Liver (tissue), 9 donors: ENCODE data around the gene EXOSC3. TPM values are rescaled to one million over a fixed set of nuclear protein-coding genes. Genes with fewer than 3 reads are reported as not detected.
"Not testable (repeated sequence)": the region's sequence is repeated elsewhere in the genome, so short reads cannot be mapped to it uniquely, and the experiment has no call there.

ENCODE experiments used
- DNase-seq: peaks from one replicate; pipeline ENCODE4 v3.0.0-alpha.2; 2017; ENCODE audit warnings: low spot score
- H3K27ac ChIP-seq, 2 donors: one replicate each; pipeline ENCODE4 v1.7.0; 2013; ENCODE audit warnings: inconsistent platforms in 2 of 2, low read length in 2 of 2, control low read depth in 1 of 2, low read depth in 1 of 2, mild to moderate bottlenecking in 1 of 2
- H3K27me3 ChIP-seq, 4 donors: one replicate each; pipeline versions ENCODE4 v1.6.1 to v1.7.0; 2013; ENCODE audit warnings: low read length in 3 of 4, inconsistent platforms in 1 of 4, mild to moderate bottlenecking in 1 of 4, moderate library complexity in 1 of 4; ENCODE audit not compliant: control insufficient read depth in 4 of 4, insufficient read depth in 4 of 4
- H3K36me3 ChIP-seq, 4 donors: one replicate each; pipeline versions ENCODE4 v1.6.1 to v1.7.0; 2013; ENCODE audit warnings: low read length in 3 of 4, mild to moderate bottlenecking in 3 of 4, low read depth in 1 of 4, moderate library complexity in 1 of 4; ENCODE audit not compliant: control insufficient read depth in 4 of 4, insufficient read depth in 3 of 4
- H3K4me1 ChIP-seq, 4 donors: one replicate each; pipeline versions ENCODE4 v1.6.1 to v1.7.0; 2013; ENCODE audit warnings: low read length in 3 of 4, mild to moderate bottlenecking in 3 of 4, moderate library complexity in 1 of 4; ENCODE audit not compliant: control insufficient read depth in 4 of 4, insufficient read depth in 4 of 4
- H3K4me3 ChIP-seq, 3 donors: one replicate each; pipeline versions ENCODE4 v1.6.1 to v1.7.0; 2013; ENCODE audit warnings: low read length in 3 of 3, control low read depth in 1 of 3, low read depth in 1 of 3, mild to moderate bottlenecking in 1 of 3
- H3K9ac ChIP-seq, 2 donors: one replicate each; pipeline ENCODE4 v1.7.0; 2013; ENCODE audit warnings: low read length in 2 of 2, mild to moderate bottlenecking in 2 of 2, moderate library complexity in 2 of 2, control low read depth in 1 of 2, low read depth in 1 of 2
- H3K9me3 ChIP-seq, 4 donors: one replicate each; pipeline versions ENCODE4 v1.6.1 to v1.7.0; 2013; ENCODE audit warnings: low read length in 3 of 4; ENCODE audit not compliant: control insufficient read depth in 4 of 4
- EGR1 ChIP-seq, 2 donors: IDR thresholded peaks; 2 replicates each; pipeline ENCODE4 v1.6.1; 2016 to 2018; ENCODE audit warnings: antibody characterized with exemption in 2 of 2, low read depth in 2 of 2
- FOXA1 ChIP-seq: IDR thresholded peaks from 2 replicates; pipeline ENCODE4 v1.6.1; 2016; ENCODE audit warnings: antibody characterized with exemption
- FOXA2 ChIP-seq: IDR thresholded peaks from 2 replicates; pipeline ENCODE4 v1.6.1; 2016; ENCODE audit warnings: antibody characterized with exemption
- GABPA ChIP-seq, 2 donors: IDR thresholded peaks in 1 of 2; conservative IDR thresholded peaks in 1 of 2; 2 replicates each; pipeline ENCODE4 v1.6.1; 2016; ENCODE audit warnings: antibody characterized with exemption in 2 of 2, mild to moderate bottlenecking in 1 of 2, moderate library complexity in 1 of 2
- HNF4G ChIP-seq: IDR thresholded peaks from 2 replicates; pipeline ENCODE4 v1.6.1; 2016; ENCODE audit warnings: antibody characterized with exemption
- JUND ChIP-seq, 2 donors: IDR thresholded peaks; 2 replicates each; pipeline ENCODE4 v1.6.1; 2016; ENCODE audit warnings: antibody characterized with exemption in 2 of 2
- NR2F2 ChIP-seq: IDR thresholded peaks from 2 replicates; pipeline ENCODE4 v1.6.1; 2016; ENCODE audit warnings: antibody characterized with exemption
- RAD21 ChIP-seq, 2 donors: IDR thresholded peaks; 2 replicates each; pipeline ENCODE4 v1.6.1; 2016; ENCODE audit warnings: antibody characterized with exemption in 2 of 2, mild to moderate bottlenecking in 2 of 2
- RXRA ChIP-seq, 2 donors: IDR thresholded peaks; 2 replicates each; pipeline ENCODE4 v1.6.1; 2017 to 2018; ENCODE audit warnings: antibody characterized with exemption in 2 of 2, mild to moderate bottlenecking in 1 of 2
- SP1 ChIP-seq: IDR thresholded peaks from 2 replicates; pipeline ENCODE4 v1.6.1; 2018; ENCODE audit warnings: antibody characterized with exemption, mild to moderate bottlenecking
- TAF1 ChIP-seq: conservative IDR thresholded peaks from 2 replicates; pipeline ENCODE4 v1.6.1; 2016; ENCODE audit warnings: antibody characterized with exemption, mild to moderate bottlenecking
- YY1 ChIP-seq: IDR thresholded peaks from 2 replicates; pipeline ENCODE4 v1.6.1; 2016; ENCODE audit warnings: antibody characterized with exemption, mild to moderate bottlenecking
- WGBS: extraction: QIAGEN DNeasy Blood & Tissue Kit; methylation state at CpG from one replicate; pipeline ENCODE4 v1.1.7; 2013; 5-methylcytosine and 5-hydroxymethylcytosine counted together
- polyA plus RNA-seq, 2 donors: library from polyadenylated mRNA; stranded (reverse) in 1 of 2; unstranded in 1 of 2; fragments of 200-250 nt in 1 of 2; fragments of >200 nt in 1 of 2; fragmentation: Nextera tagmentation in 1 of 2; extraction: Ambion mirVana in 1 of 2; gene quantifications; one replicate each; pipeline versions ENCODE4 v1.2.1 to v1.2.3, GENCODE V29; 2013 to 2015
- total RNA-seq, 2 donors: library from RNA; depleted of rRNA; stranded (reverse); fragments of >200 nt; gene quantifications; one replicate each; pipeline ENCODE4 v1.2.3, GENCODE V29; 2014
- TF ChIP-seq, protein P1 (sequence below): IDR thresholded peaks from 2 replicates; pipeline ENCODE4 v1.6.1; 2016; ENCODE audit warnings: antibody characterized with exemption
- TF ChIP-seq, protein P2 (sequence below): IDR thresholded peaks from 2 replicates; pipeline ENCODE4 v1.6.1; 2016; ENCODE audit warnings: antibody characterized with exemption
- TF ChIP-seq, protein P3 (sequence below): IDR thresholded peaks from 2 replicates; pipeline ENCODE4 v1.6.1; 2016; ENCODE audit warnings: antibody characterized with exemption
- TF ChIP-seq, protein P4 (sequence below): fragments of 150-350 bp; IDR thresholded peaks from 2 replicates; pipeline ENCODE4 v1.5.1; 2017; ENCODE audit warnings: improper control_type of control experiment, low read depth, low read length; ENCODE audit not compliant: missing input control
- TF ChIP-seq, protein P5 (sequence below): IDR thresholded peaks from 2 replicates; pipeline ENCODE4 v1.6.1; 2016; ENCODE audit warnings: antibody characterized with exemption, mild to moderate bottlenecking
- donor health status: healthy.
- donor health status: healthy.
- donor health status: healthy.
- donor health status: healthy.
- donor health status: healthy.

Gene EXOSC3
- total and polyA plus RNA-seq, 4 donors = 16.2 to 27.7 (median 19.6) TPM

DNA sequence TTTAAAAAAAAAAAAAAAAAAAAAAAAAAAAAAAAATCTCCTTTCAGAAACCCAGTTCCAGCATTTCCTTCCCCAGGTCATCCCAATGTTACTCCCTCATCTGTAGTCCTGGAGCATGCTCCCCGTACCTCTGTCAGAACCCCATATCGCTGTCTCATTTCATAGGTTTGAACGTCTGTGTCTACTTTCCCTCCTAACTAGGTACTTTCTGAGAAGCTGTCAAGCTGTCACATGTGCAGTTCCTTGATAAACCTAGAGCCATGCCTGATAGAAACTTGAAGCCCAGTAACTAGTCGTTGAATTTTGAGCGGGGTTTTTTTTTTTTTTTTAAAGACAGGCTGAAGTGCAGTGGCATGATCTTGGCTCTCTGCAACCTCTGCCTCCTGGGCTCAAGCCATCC is 15.6 kb downstream of the EXOSC3 start:
- TF ChIP-seq FOXA1 = no peak
- no peak for TF ChIP-seq RAD21 (IDR thresholded peaks at IDR 0.05)
- no peak for TF ChIP-seq GABPA (IDR thresholded peaks at IDR 0.05 in 1 of 2, conservative IDR thresholded peaks at IDR 0.05 in 1 of 2)
- TF ChIP-seq, protein P1, sequence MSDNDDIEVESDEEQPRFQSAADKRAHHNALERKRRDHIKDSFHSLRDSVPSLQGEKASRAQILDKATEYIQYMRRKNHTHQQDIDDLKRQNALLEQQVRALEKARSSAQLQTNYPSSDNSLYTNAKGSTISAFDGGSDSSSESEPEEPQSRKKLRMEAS = no peak
- TF ChIP-seq, protein P2, sequence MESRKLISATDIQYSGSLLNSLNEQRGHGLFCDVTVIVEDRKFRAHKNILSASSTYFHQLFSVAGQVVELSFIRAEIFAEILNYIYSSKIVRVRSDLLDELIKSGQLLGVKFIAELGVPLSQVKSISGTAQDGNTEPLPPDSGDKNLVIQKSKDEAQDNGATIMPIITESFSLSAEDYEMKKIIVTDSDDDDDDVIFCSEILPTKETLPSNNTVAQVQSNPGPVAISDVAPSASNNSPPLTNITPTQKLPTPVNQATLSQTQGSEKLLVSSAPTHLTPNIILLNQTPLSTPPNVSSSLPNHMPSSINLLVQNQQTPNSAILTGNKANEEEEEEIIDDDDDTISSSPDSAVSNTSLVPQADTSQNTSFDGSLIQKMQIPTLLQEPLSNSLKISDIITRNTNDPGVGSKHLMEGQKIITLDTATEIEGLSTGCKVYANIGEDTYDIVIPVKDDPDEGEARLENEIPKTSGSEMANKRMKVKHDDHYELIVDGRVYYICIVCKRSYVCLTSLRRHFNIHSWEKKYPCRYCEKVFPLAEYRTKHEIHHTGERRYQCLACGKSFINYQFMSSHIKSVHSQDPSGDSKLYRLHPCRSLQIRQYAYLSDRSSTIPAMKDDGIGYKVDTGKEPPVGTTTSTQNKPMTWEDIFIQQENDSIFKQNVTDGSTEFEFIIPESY = no peak
- TF ChIP-seq EGR1 (IDR thresholded peaks at IDR 0.05; ENCODE audit: low read depth in 2 of 2) = no peak
- TF ChIP-seq SP1 = no peak
- no peak for TF ChIP-seq RXRA (IDR thresholded peaks at IDR 0.05)
- no peak for TF ChIP-seq NR2F2
- TF ChIP-seq, protein P3, sequence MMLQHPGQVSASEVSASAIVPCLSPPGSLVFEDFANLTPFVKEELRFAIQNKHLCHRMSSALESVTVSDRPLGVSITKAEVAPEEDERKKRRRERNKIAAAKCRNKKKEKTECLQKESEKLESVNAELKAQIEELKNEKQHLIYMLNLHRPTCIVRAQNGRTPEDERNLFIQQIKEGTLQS = no peak
- TF ChIP-seq, protein P4, sequence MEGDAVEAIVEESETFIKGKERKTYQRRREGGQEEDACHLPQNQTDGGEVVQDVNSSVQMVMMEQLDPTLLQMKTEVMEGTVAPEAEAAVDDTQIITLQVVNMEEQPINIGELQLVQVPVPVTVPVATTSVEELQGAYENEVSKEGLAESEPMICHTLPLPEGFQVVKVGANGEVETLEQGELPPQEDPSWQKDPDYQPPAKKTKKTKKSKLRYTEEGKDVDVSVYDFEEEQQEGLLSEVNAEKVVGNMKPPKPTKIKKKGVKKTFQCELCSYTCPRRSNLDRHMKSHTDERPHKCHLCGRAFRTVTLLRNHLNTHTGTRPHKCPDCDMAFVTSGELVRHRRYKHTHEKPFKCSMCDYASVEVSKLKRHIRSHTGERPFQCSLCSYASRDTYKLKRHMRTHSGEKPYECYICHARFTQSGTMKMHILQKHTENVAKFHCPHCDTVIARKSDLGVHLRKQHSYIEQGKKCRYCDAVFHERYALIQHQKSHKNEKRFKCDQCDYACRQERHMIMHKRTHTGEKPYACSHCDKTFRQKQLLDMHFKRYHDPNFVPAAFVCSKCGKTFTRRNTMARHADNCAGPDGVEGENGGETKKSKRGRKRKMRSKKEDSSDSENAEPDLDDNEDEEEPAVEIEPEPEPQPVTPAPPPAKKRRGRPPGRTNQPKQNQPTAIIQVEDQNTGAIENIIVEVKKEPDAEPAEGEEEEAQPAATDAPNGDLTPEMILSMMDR = no peak
- no peak for TF ChIP-seq HNF4G
- no peak for TF ChIP-seq JUND (IDR thresholded peaks at IDR 0.05)
- TF ChIP-seq FOXA2 = no peak
- TF ChIP-seq YY1 = no peak
- TF ChIP-seq TAF1 = no peak
- TF ChIP-seq, protein P5, sequence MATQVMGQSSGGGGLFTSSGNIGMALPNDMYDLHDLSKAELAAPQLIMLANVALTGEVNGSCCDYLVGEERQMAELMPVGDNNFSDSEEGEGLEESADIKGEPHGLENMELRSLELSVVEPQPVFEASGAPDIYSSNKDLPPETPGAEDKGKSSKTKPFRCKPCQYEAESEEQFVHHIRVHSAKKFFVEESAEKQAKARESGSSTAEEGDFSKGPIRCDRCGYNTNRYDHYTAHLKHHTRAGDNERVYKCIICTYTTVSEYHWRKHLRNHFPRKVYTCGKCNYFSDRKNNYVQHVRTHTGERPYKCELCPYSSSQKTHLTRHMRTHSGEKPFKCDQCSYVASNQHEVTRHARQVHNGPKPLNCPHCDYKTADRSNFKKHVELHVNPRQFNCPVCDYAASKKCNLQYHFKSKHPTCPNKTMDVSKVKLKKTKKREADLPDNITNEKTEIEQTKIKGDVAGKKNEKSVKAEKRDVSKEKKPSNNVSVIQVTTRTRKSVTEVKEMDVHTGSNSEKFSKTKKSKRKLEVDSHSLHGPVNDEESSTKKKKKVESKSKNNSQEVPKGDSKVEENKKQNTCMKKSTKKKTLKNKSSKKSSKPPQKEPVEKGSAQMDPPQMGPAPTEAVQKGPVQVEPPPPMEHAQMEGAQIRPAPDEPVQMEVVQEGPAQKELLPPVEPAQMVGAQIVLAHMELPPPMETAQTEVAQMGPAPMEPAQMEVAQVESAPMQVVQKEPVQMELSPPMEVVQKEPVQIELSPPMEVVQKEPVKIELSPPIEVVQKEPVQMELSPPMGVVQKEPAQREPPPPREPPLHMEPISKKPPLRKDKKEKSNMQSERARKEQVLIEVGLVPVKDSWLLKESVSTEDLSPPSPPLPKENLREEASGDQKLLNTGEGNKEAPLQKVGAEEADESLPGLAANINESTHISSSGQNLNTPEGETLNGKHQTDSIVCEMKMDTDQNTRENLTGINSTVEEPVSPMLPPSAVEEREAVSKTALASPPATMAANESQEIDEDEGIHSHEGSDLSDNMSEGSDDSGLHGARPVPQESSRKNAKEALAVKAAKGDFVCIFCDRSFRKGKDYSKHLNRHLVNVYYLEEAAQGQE = no peak
- Histone ChIP-seq H3K9me3 (no peaks in the 10 kb centered on the region), H3K4me3 (no peak overlapping the region), H3K4me1 (no peaks in the 10 kb centered on the region), H3K9ac (no peak overlapping the region), H3K36me3 (peaks cover 1 to 22% (median 7%) of the 10 kb centered on the region in 4 donors), H3K27me3 (no peaks in the 10 kb centered on the region), H3K27ac (no peak overlapping the region)
- DNase-seq = no peak
- WGBS = 97% methylated on average over 5 of the region's 5 CpGs

DNA sequence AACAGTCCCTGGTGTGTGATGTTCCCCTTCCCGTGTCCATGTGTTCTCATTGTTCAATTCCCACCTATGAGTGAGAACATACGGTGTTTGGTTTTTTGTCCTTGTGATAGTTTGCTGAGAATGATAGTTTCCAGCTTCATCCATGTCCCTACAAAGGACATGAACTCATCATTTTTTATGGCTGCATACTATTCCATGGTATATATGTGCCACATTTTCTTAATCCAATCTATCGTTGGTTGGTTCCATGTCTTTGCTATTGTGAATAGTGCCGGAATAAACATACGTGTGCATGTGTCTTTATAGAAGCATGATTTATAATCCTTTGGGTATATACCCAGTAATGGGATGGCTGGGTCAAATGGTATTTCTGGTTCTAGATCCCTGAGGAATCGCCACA is 19.6 kb downstream of the EXOSC3 start:
- not testable (repeated sequence) for H3K27ac ChIP-seq, H3K27me3 ChIP-seq, H3K9me3 ChIP-seq, H3K4me1 ChIP-seq, H3K36me3 ChIP-seq, H3K9ac ChIP-seq, H3K4me3 ChIP-seq, DNase-seq
- 89% methylated on average over 6 of the region's 6 CpGs for WGBS
